ENCODE measurements around the gene DIRAS1. TPM values are rescaled to one million over a fixed set of nuclear protein-coding genes. Genes with fewer than 3 reads are reported as not detected.
A peak's percentile ranks its signal among the peaks of the same experiment; 100 is the strongest.

DIRAS1 gene
- total RNA-seq, 2 donors from 2014 or later, result 3.8 to 24.6 TPM

DNA sequence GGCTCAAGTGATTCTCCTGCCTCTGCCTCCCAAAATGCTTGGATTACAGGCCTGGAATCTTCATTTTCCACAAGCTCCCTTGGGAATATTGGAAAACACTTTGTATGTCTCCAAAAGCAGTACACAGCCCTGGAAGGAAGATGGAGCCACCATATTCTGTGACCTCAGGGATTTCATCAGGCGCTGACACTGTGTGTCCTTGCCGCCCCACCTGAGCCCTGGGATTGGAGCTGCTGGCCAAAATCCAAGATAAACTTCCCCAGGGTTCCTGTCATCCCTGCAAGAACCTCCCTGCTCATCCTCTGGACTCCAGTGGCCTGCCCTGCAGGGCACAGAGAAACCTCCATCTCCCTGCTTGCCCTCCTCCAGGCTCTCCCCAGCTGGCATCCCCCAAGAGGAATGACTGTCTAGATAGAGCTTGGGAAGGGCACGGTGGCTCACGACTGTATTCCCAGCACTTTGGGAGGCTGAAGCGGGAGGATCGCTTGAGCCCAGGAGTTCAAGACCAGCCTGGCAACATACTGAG, 17.4 kb downstream of the DIRAS1 start:
- DNase-seq (ENCODE audit: low spot score), result no peak
- Histone ChIP-seq H3K4me3 (no peak overlapping the region), H3K36me3 (no peaks in the 10 kb centered on the region), H3K9me3 (no peaks in the 10 kb centered on the region), H3K4me1 (replicated peaks) (peaks cover 6% of the 10 kb centered on the region), H3K27me3 (replicated peaks; ENCODE audit: insufficient read depth) (no peaks in the 10 kb centered on the region), H3K27ac (no peak overlapping the region)
- TF ChIP-seq POLR2A (IDR thresholded peaks at IDR 0.05) (no peak), POLR2AphosphoS5 (IDR thresholded peaks at IDR 0.05) (no peak)
- TF ChIP-seq, protein P1, sequence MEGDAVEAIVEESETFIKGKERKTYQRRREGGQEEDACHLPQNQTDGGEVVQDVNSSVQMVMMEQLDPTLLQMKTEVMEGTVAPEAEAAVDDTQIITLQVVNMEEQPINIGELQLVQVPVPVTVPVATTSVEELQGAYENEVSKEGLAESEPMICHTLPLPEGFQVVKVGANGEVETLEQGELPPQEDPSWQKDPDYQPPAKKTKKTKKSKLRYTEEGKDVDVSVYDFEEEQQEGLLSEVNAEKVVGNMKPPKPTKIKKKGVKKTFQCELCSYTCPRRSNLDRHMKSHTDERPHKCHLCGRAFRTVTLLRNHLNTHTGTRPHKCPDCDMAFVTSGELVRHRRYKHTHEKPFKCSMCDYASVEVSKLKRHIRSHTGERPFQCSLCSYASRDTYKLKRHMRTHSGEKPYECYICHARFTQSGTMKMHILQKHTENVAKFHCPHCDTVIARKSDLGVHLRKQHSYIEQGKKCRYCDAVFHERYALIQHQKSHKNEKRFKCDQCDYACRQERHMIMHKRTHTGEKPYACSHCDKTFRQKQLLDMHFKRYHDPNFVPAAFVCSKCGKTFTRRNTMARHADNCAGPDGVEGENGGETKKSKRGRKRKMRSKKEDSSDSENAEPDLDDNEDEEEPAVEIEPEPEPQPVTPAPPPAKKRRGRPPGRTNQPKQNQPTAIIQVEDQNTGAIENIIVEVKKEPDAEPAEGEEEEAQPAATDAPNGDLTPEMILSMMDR (IDR thresholded peaks at IDR 0.05), result no peak
- intact Hi-C loops (cut with DNase I), result loop anchor here (5.0 kb wide), 1 partner anchor 51 kb away; no protein-coding TSS in a partner anchor
- 78% methylated on average over 5 of the region's 6 CpGs for WGBS

DNA sequence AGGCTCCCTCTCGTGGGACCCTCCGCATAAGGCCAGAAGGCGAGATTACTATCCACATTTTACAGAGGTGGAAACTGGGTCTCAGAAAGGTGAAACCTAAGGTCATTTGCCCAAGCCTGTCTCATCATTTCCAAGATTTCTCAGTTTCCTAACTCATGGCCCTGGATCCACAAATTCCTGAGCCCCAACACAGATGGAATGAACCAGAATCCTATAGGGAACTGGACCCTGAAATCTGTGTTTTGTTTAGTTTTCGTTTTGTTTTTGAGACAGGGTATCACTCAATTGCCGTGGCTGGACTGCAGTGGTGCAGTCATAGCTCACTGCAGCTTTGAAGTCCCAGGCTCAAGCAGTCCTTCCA, 18.1 kb downstream of the DIRAS1 start:
- no peaks in the 10 kb centered on the region for H3K9me3 ChIP-seq
- intact Hi-C loops (cut with DNase I), result loop anchor here (5.0 kb wide), 1 partner anchor 51 kb away; no protein-coding TSS in a partner anchor
- H3K4me1 ChIP-seq (replicated peaks), result peaks cover 6% of the 10 kb centered on the region
- WGBS, result 81% methylated on average over 5 of the region's 5 CpGs
- DNase-seq (ENCODE audit: low spot score), result no peak
- H3K36me3 ChIP-seq, result no peaks in the 10 kb centered on the region
- no peak overlapping the region for H3K27ac ChIP-seq
- no peaks in the 10 kb centered on the region for H3K27me3 ChIP-seq (replicated peaks; ENCODE audit: insufficient read depth)
- peak overlapping the region; percentile 53 to 73 for H3K4me3 ChIP-seq
- TF ChIP-seq POLR2A (IDR thresholded peaks at IDR 0.05), result no peak
- TF ChIP-seq, protein P1 (IDR thresholded peaks at IDR 0.05), result no peak
- TF ChIP-seq POLR2AphosphoS5 (IDR thresholded peaks at IDR 0.05), result no peak

DNA sequence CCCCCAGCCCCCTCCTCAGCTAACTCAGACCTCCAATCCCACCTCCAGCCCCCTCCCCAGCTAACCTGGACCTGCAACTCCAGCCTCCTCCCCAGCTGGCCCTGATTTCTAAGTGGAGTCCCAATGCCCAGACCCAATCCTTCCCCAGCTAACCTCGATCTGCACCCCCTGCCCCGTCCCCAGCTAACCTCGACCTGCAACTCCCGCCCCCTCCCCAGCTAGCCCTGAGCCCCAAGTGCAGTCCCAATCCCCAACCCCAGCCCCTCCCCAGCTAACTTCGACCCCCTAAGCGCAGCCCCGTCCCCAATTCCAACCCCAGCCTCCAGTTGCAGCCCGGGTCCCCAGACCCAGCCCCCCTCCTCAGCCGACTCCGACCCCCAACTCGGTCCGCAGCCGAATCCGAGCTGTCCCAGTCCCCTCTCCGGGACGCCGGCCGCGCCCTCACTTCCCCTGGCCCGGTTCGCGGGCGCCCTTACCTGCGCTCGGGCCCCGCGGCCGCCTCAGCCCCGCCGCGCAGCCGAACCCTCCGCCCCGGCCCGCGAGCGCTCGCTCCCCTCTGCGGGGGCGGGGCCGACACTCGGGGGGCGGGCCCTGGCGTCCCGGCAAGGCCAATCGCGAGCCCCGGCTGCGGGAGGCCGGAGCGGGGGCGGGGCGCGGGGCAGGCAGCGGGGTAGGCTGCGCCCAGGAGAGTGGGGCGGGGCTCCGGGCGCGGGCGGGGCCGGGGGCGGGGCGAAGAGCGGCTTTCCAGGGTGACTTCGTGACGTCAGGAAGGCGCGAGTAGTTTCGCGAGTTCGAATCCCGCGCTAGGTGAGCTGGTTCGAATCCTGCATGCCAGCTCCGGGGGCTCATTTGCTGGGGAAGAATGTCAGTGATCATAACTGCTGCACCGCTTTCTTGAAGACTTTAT, 18.7 kb downstream of the DIRAS1 start, which contains the start of gene GNG7:
TSS of gene GNG7 (minus strand) at position 525 of the 907 bp plus-strand sequence. CDS start 182,006 bp downstream, outside the sequence.
- intact Hi-C loops (cut with DNase I), result loop anchor here (5.0 kb wide), 1 partner anchor 50 kb away; no protein-coding TSS in a partner anchor
- Histone ChIP-seq H3K27ac (peak within 1 kb of the TSS; percentile 40 to 50), H3K4me3 (peak within 1 kb of the TSS; percentile 53 to 73), H3K4me1 (replicated peaks) (peaks cover 6% of the 10 kb centered on the region), H3K27me3 (replicated peaks; ENCODE audit: insufficient read depth) (no peaks in the 10 kb centered on the region), H3K36me3 (no peaks in the 10 kb centered on the region), H3K9me3 (no peaks in the 10 kb centered on the region)
- TF ChIP-seq, protein P1 (IDR thresholded peaks at IDR 0.05), result no peak
- TF ChIP-seq POLR2A (IDR thresholded peaks at IDR 0.05), result peak; percentile 60
- no peak for TF ChIP-seq POLR2AphosphoS5 (IDR thresholded peaks at IDR 0.05)
- DNase-seq (ENCODE audit: low spot score), result peak; percentile 93
- 2% methylated on average over 51 of the region's 77 CpGs for WGBS

DNA sequence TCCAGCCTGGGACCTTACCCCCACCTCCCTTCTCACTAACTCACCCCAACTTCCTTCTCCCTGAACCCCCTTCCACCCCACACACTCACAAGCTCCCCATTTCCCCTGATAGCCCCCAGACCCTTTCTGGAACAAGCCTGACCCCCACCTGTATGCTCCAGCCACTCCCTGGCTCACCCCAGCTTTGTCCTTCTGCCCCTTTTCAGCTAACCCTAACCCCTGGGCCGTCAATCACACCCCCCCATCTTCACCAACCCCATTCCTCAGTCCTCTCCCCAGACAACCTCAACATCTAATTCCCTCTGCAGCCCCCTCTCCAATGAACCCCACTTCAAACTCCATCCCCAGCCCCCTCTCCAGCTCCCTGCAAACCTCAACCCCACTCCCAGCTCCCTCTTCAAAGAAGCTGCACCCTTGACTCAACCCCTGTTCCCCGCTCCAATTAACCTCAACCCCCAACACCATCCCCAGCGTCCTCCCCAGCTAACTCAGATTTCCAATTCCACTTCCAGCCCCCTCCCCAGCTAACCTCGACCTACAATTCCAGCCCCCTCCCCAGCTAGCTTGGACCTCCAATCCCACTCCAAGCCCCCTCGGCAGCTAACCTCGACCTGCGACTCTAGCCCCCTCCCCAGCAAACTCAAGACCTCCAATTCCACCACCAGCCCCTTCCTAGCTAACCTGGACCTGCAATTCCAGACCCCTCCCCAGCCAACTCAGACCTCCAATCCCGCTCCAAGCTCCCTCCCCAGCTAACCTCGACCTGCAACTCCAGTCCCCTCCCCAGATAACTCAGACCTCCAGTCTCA, 19.6 kb downstream of the DIRAS1 start:
- TF ChIP-seq, protein P1 (IDR thresholded peaks at IDR 0.05), result no peak
- TF ChIP-seq POLR2AphosphoS5 (IDR thresholded peaks at IDR 0.05), result no peak
- no peak for TF ChIP-seq POLR2A (IDR thresholded peaks at IDR 0.05)
- no peaks in the 10 kb centered on the region for H3K36me3 ChIP-seq
- peaks cover 6% of the 10 kb centered on the region for H3K4me1 ChIP-seq (replicated peaks)
- intact Hi-C loops (cut with DNase I), result loop anchor here (5.0 kb wide), 1 partner anchor 49 kb away; no protein-coding TSS in a partner anchor
- H3K27ac ChIP-seq, result no peak overlapping the region
- no peak for DNase-seq (ENCODE audit: low spot score)
- no peaks in the 10 kb centered on the region for H3K9me3 ChIP-seq
- WGBS, result 8% methylated on average over 9 of the region's 9 CpGs
- peak overlapping the region; percentile 53 to 73 for H3K4me3 ChIP-seq
- no peaks in the 10 kb centered on the region for H3K27me3 ChIP-seq (replicated peaks; ENCODE audit: insufficient read depth)

Data from prostate gland (tissue), 2 donors.